Raji (cell line): ENCODE results near the gene SERGEF.

Source experiments
- POLR2A ChIP-seq: IDR thresholded peaks from 2 replicates; pipeline ENCODE4 v1.6.1; 2011; ENCODE audit warnings: low read depth, low read length, control low read depth; ENCODE audit not compliant: insufficient read depth

The SERGEF gene

DNA sequence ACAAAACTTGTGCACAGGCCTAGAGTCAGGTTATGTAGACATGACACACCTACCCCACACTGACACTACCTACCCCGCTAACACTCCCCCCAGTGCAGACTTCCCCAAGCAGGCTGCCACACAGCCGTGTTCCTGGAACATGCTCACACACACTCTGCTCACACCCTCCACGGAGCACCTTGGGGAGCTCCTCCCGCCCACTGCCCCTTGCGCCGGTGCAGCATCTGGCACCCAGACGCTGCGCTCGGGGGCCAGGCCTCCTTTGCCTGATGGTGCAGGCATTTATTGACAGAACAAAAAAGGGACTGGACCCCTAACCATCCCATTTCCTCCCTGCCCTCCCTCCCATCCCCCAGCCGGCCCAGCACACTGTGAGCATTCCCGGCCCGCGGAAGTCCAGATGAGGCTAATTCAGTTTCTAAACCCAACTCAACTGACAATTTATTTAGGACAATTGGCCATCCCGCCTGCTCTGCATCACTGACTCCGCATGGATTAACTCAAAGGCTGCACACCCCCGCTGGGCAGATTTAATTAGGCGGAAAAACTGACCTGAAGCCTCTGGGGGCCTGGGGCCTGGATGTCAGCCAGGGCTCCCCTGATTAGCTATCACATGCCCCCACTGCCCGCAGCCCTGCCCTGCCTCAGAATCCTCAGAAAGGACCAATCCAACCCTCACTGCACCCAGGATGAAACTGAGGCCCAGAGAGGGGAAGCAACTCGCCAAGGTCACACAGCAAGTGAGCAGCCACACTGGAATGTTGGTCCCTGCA, 248.2 kb downstream of the SERGEF start:
- no peak for TF ChIP-seq POLR2A

DNA sequence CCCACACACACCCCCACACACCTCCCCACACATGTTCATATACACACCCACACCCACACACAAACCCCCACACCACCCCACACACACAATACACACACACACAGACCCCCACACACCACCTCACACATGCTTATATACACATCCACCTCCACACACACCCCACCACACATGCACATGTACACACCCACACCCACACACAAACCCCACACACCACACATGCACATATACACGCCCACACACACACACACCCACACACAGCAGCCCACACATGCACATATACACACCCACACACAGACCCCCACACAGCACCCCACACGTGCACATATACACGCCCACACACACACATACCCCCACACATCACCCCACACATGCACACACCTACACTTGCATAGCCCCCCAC, 249.1 kb downstream of the SERGEF start:
- TF ChIP-seq POLR2A: no peak

DNA sequence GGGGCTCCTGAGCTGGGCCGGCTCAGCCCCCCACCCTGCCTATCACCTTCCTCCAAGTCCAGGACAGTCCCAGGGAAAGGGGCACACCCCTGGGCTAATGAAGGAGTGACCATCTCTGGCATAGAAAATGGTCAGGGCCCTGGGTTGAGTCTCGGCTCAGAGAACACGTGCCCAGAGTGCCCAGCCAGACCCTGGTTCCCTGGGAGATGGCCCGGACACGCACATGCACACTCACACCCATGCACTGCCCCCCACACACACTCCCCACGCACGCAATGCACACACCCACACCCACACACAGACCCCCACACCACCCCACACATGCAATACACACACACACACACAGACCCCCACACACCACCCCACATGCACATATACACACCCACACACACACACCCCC, 249.6 kb downstream of the SERGEF start:
- TF ChIP-seq POLR2A: no peak

DNA sequence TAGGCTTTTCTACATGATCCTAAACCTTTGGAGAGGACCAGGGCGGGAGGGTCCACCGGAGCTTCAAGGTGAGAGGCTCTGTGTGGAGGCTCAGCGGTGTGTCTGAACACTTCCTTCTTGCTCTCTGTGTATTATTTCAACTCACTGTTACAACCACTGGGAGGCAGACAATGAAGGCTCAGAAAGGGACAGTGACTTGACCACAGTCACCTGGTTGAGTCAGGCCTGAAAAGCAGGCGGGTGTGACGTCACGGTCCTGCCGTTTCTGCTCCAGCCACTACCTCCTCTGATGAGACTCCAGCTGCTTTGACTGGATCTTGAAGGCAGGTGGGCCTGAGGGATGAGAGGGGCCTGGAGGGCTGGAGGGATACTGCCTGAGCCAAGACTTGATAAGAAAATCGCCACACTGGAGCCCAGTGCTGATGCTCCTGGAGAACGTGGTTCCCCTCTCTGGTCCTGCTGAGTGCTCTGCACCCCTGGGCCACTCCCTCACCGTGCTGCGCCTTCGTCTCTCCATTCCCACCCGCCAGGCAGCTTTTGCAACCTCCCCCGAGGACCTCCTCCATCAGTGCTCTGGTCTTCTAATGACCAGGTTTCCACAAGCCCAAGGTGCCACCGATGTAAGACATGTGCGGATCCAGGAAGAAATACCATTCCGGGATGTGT, 250.4 kb downstream of the SERGEF start:
- no peak for TF ChIP-seq POLR2A

DNA sequence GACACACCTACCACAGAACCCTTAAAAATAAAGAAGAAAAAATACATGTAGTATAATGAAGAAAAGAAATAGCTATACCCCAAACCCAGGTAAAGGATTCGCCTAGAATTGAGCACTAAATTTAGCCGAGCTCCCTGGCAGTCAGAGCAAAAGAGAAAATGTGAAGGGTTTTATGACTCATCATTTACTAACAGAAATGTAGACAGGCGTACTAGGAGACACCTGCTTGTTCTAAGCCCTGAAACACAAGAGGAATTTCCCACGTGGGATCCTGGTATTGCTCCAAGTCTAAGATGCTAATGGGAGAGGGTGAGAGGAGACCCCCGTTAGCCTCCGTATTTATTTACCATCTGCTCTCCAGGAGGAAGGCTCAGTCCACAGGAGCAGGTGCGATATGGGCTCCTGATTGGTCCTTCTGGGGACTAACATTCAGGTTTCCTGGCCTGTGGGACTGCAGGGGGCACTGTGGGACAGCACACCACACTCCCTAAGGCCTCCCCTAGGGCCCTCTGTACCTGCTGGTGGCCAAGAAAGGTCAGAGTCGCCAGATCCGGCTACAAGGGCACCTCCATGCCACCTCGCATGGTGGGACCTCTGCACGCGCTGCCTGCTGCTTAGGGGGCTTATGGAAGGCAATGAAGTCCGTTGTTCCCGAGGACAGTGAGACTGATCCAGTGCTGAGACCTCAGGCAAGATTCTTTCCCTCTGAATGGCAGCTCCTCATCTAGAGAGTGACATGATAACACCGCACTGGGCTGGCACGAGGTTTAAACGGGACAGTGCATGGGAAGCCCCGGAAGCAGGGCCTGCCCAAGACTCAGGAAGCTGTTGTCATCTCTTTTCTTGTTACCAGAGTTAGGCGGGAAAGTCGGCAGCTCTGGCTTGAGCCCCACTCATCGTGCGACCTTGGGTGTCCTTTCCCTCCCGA, 252.5 kb downstream of the SERGEF start:
- no peak for TF ChIP-seq POLR2A

DNA sequence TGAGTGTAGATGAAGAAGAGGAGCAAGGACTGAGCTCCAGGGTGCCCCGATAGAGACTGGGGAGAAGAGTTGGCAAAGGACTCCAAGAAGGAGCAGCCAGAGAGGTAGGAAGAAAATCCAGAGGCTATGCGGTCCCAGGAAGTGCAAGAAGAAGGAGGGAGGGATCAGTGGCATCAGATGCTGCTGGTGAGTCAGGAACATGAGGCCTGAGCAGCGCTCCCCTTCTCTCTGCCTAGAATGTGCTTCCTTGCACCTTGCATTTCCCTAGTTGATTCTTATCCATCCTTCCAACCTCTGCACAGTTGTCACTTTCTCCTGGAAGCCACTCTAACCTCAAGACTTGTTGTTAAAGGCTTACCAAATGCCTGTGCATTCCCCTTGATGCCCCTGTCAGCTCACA, 257.0 kb downstream of the SERGEF start:
- TF ChIP-seq POLR2A: no peak

DNA sequence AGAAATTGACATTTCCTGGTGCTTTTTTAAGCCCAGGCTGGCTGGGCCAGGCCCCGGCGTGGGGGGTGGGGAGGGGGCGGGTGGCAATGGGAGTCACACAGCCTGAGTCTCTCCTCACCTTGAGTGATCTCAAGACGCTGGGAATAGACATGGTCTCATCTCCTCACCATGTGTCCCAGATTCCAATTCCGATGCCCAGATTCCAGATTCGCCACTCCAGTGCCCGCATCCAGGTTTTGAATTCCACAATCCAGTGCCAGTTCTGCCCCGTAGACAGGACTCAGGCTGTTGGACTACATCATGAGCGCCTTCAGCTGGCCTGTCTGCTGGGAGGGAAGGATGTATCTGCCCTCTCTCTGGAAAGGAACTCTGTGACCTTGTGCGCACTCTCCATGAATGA, 259.2 kb downstream of the SERGEF start:
- TF ChIP-seq POLR2A: no peak

DNA sequence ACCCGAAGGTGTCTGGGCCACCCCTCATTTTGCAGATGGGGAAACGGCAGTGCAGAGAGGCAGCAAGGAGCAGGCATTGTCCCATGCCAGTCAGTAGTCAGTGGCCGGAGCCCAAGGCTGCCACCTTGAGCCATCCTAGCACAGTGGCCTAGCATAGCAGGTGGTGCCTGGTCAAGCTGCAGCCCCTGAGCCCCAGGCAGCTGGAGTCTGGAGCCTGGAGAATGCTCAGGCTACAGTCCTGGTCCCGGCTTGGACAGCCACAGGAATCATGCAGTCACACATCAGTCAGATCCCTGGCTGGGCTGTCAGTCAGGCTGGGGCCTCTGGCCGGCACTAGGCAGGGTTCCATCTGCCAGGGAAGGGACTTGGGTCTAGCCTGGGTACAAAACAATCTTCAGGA, 259.7 kb downstream of the SERGEF start:
- TF ChIP-seq POLR2A: no peak

DNA sequence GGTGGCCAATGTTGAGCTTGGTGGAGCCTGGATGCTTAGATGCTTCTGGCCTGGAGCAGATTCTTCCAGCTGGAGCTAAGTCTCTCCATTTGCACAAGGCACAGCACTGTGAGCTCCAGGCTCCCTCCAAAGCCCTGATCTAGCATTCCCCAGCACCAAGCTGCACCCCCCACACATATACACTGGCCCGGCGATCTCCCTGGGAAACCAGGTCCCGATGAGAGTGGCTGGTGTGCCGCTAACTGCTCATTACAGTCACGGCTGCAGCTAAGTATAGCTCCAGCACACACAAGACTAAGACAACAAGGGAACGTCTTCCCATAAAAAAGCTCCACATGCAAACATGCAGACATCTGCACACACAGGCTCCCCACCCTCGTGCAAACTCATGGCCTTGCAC, 260.7 kb downstream of the SERGEF start:
- TF ChIP-seq POLR2A: no peak

DNA sequence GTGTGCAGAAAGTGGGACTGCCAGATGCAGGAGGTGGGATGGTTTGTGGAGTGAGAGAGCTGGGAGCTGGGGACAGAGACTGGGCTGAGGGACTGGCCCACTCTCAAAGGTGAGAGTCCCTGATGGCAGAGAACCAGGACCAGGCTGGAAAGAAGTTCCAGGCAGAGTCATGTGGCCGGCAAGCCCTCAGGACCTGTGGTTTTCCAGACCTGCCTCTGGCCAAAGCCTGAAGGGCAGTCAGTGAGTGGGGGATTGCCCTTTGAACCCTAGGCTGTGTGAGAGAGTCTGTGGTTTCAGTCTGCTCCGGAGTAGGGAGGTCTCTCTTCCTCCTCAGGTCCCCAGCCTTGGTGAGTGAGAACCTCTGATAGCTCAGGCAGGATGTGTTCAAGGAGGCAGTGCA, 261.3 kb downstream of the SERGEF start:
- no peak for TF ChIP-seq POLR2A

DNA sequence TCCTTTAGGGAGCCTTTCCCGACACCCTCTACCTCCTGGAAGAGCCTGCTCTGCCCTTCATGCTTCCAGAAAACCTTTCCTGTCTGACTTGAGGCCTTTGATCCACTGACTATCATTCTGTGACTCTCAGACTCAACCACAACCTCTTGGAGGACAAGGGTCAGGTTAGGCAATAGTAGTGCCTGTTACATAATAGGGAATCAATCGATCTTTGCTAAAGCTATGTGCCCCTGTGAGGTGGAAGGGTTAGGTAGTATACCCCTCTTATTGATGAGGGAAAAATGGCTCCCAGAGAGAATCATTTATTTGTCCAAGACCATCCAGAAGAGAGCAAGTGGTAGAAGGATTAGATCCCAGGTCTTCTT, 262.1 kb downstream of the SERGEF start:
- TF ChIP-seq POLR2A: no peak

DNA sequence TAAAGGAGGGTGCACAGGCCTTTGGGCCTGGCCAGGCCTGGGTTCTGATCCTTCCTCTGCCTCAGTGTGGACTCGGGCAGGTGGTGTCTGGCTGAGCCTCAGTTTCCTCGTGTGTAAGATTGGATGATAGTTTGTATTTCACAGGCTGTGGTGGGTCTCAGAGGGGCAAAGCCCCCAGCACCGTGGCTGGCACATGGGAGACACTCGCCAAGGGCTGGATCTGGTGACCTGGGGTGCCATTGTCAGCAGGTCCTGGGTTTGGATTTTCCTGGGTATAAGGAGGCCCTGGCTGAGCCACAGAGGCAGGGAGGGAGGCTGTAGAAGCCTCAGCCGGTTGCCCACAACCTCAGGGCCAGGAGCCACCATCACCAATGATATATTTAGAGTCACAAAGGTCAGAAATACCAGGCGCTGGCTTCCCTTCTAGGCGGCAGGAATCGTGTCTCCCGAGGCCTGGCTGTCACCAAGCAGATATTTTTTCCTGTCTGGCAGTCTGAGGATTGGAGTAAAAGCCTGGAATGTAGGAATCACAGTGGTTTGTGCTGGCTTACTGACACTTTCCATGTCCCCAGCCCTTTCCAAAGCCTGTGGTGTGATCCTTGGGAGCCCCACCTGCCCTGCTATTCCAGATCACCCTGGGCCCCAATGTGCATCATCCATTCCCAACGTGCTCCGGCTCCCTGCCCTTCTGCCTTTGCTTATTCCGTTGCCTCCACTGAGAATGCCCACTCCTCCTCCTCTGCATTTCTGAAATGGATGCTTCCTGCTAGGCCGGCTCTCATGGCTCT, 262.6 kb downstream of the SERGEF start:
- TF ChIP-seq POLR2A: no peak

DNA sequence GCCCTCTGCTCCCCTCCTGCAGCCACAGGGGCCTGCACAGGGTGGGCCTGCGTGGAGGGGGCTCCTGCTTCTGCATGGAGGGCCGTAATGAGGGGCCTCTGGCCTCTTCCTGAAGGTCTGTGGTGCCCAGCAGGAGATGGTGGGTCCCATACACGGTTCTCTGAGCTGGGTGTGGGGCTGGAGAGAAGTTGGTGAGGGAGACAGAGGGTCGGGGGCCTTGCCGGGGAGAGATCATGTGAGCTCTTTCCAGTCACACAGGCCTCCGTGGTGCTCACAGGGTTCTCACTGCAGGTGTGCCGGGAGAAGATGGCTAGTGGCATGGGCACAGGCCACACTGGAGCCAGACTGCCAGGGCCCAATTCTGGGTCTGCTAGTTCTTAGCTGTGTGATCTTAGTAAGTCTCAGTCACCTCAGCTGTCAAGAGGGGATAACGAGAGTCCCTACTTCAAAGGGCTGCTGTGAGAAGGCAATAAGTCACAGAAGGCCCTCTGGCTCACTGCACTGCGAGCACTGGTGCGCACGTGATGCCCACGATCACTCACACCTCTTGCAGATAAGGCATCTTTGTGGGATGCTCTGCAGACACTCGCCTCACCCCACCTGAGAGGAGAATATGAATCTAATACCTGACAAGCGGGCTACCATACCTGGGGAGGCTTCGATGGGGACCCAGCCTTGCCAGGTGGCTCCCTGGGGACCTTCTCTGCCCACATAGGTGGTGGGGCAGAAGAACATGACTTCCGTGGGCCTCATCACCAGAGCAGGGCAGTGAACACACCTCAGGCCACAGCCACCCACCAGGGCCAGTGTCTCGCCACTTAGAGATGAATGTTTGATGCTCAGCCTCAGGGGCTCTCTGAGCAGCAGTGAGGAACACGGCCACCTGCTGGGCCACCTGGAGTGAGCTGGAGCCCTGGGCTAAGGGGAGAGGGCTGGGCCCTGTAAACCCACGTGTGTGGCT, 263.8 kb downstream of the SERGEF start:
- TF ChIP-seq POLR2A: no peak

DNA sequence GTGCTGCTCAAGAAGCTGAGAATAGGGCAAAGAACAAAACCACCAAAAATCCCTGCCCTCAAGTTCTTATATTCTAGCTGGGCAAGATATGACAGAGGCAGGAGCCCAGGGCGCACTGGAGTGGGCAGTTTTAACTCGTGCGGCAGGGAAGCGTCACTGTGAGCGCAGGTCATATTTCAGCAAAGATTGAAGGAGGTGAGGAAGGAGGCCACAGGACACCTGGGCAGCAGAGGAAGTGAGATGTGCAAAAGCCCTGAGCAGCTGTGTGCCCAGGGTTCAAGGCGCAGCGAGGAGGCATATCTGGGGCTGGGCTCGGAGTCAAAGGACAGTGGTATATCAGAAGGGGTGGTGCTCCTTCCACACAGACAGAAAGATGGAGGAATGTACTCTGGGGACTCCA, 264.8 kb downstream of the SERGEF start:
- TF ChIP-seq POLR2A: no peak
